RKO (cell line): ENCODE measurements around the gene DLGAP3.
"Not testable (repeated sequence)": the region's sequence is repeated elsewhere in the genome, so short reads cannot be mapped to it uniquely, and the experiment has no call there.

Experiments
- DNase-seq: peaks from one replicate; pipeline ENCODE4 v3.0.0-alpha.2; 2016; ENCODE audit warnings: low spot score

Gene DLGAP3

DNA sequence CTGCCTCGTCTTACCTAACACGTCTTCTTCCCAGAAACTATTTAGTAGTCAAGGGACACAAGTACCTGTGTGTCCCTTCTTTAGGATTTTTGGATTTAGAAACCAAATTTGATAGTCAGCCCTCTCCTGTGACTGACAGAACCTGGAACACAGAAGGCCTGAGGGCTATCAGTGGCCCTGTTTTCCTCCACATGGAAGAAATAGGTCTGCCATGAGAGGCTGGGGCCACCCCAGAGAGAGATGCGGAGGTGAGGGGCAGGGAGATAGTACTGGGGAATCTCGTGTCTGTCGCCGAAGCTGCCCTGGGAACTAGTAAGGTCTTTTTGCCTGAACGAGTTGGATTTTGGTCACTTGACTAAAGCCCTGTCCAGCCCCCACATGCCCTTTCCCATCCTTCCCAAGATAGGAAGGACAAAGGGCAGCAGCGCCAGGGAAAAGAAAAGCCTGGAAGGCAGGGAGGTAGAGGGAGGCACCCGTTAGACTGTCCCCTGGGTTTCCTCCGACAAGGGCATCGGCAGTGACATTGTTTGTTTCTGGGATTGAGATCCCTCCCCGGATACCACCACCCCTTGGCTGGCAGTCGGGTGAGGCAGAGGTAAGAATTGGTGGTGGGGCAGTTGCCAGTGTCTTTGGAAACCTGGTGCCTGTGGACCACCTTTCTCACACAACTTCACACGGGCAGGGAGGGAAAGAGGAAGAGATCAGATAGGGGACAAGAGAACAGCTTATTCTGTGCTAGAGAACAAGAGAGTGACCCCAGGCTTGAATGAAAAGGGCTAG, 89.7 kb downstream of the DLGAP3 start:
- no peak for DNase-seq

DNA sequence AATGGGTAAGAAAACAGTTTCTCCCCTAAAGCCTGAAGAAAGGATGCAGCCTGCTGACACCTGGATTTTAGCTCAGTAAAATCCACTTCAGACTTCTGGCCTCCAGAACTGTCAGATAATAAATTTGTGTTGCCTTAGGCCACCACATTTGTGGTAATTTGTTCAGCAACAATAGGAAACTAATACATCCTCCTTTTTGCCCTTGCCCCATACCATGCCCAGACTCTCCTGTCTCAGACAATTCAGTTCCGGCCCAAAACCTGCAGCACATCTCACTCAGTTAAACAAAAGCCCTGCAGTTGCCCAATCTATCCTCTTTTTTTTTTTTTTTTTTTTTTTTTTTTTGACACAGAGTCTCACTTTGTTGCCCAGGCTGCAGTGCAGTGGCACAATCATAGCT, 95.7 kb downstream of the DLGAP3 start:
- DNase-seq, result no peak

DNA sequence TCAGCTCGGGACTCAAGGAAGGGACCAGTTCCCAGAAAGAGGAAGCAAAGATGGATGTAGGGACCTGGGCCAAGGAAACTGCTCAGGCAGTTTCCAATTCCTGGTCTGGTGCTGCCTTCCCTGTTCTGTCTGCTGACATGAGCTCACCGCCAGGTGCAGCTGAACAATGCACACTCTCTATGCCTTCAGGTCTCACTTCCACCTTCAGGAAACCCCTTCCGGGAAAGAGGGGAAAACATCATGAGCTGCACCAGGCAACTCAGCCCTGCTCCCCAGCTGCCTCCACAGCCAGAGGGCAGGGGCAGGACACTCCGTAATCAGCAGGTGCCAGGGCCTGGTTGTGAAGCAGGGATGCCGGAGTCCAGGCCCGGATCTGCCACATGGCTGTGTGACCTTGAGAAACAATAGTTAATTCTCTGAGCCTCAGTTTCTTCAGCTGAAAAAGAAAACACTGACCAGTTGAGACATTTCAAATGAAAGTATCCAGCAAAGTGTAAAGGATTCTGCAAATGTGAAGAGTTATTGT, 97.7 kb downstream of the DLGAP3 start:
- no peak for DNase-seq

DNA sequence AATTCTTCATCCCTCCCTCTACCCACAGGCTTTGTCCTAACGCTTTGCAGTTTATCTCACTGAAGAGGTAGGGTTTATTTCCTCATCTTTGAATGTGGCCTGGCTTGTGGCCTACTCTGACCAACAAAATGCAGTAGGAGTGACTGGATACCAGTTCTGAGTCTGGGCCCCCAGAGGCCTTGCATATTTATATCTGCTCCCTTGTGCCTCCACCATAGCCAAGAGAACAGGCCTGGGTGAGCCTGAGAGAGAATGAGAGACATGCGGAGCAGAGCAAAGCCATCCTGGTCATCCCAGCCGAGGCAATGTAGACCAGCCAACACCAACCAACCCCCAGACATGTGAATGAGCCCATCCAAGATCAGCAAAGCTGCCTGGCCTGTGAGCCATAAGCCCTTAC, 100.2 kb downstream of the DLGAP3 start:
- no peak for DNase-seq

DNA sequence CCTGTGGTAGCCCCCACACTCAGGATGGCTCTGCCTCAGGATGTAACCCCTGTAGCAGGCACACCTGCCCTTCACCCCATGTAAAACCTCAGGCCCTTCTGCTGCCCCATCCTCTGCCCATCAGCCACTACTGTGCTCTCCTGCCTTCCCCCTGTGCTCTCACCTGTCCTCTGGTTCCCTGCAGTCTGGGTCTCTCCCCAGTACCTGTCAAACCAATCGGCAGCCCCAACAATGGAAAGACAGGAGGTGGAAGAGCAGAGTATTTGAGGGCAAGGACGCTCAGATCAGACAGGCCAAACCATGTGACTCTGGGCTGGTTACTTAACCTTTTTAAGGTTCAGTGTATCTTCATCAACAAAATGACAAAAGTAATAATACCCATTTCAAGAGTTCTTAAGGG, 100.8 kb downstream of the DLGAP3 start:
- DNase-seq, result no peak

DNA sequence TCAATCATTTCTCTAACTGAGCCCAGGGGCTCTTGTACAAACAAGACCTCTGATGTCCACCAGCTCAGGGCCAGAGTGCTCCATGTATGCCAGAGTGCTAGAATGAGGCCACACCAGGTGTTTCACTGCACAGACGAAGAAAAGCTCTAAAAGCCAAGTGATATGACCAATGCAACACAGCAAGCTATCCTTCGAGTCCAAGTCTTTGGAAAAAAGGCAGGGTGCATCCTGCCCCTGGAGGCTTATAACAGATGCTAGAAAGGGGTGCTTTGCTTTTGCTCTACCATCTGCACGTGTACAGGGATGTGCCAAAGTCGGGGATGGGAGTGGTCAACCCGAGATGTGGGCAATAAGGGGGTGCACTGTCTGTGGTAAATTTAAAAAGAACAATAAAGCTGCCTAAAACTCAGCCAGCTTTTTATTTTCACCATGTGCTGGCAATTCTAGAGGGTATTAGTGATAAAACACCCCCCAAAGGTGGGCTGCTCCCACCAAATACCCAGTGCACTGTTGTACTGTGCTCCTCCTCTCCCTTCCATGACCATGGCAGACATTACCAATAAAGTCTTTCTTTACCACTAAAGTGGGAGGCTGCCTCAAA, 102.0 kb downstream of the DLGAP3 start:
- DNase-seq, result no peak

DNA sequence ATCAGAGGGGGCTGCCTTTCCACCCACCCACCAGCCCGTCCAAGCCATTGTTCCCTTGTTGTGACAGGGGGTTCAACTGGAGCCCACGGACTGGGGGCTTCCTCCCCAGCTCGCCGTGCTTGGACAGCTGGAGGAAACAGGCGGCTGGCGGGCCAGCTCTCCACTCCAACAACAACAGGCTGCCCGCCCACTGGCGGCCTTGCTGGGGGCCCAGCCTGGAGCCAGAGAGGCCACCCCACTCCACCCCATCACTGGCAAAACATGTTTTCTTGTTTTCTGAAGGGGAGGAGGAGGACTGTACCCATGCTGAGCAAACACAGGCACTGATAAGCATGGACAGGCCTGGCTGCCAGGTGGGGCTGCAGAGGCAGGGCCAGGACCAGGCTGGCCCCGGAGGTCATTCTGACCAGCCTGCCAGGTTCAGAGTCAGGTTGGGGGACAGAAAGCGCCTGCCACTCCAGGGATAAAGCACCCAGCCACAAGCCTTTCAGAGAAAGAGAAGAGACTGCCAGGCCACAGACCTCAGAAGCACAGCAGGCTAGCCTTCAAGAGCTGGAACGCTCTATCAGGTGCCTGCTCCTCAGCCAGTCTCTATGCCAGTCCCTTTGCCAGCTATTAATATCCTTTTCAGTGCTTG, 103.9 kb downstream of the DLGAP3 start:
- DNase-seq, result no peak

DNA sequence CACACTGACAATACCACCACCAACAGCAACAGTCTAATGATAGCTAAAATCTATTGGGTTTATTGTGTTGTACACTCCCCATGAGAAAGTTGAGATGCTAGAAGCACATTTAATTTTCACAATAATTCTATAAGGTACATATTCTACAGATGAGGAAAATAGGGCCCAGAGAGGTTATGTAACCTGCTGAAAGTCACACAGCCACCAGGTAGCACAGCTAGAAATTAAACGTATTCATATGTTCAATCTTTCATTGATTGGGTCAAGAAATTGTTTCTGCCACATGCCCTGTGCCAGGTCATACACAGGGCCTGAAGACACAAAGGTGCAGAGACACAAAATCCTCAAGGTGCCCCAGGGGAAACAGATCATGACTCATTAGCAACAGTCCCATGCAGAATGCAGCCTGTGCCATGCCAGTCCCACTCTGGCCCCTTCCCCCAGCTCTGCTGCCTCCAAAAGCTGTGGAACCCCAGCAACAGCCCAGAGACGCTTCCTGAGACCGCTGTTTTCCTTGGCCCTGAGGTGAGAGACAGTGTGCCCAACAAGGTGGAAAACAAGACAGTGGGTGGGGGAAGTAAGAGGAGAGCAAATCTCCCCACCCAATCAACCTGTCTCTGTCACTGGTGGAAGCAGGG, 104.5 kb downstream of the DLGAP3 start:
- no peak for DNase-seq

DNA sequence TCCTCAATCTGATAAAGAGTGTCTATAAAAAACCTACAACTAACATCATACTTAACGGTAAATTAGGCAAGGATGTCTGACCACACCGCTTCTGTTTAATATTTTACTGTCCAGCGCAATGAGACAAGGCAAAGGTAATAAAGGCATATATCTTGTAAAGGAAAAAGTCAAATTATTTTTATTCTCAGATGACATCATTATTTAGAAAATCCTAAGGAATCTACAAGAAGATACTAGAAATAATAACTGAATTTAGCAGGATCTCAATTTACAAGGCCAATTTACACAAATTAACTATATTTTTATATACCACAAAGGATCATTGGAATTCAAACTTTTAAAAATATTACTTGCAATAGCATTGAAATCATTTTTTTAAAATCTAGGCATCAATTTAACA, 107.2 kb downstream of the DLGAP3 start:
- DNase-seq, result no peak

DNA sequence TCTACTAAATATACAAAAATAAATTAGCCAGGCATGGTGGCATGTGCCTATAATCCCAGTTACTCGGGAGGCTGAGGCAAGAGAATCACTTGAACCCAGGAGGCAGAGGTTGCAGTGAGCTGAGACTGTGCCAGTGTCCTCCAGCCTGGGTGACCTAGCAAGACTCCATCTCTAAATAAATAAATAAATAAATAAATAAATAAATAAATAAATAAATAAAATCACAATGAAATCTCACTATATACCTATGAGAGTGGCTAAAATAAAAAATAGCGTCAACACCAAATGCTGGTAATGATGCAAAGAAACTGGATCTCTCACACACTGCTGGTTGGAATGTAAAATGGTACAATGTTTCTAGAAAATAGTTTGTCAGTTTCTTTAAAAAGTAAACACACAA, 110.6 kb downstream of the DLGAP3 start:
- DNase-seq, result not testable (repeated sequence)

DNA sequence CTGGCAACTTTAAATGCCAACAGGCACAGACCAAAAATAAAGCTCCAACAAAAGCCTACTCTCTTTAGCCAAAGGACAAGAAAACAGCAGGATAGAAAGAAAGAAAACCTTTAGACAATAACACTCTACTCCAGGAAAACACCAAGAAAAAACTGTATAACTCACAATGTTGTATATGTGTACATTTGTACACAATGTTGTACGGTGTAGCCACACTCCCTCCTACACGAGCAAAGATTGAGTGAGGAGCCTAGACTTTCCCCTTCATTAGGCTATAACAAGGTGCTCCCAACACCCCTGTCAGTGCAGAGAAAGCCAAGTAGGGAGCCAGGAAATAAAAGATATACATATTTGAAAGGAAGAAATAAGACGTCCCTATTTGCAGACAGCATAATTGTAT, 112.7 kb downstream of the DLGAP3 start:
- DNase-seq, result no peak

DNA sequence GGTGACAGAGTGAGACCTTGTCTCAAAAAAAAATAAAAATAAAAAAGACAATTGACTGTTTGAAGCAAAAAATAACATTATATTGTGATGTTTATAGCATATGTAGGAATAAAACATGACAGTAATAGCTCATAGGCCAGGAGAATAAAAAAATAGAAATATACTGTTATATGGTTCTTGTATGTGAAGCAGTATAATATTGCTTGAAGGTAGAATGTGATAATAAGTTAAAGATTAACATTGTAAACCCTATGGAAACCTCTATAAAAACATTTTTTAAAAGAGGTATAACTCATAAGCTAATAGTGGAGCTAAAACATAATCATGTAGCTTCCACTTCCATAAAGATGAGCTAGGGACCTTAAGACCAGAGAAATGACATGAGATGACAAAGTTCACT, 113.1 kb downstream of the DLGAP3 start:
- DNase-seq, result no peak
